ENCODE data around the gene CX3CR1. TPM values are rescaled to one million over a fixed set of nuclear protein-coding genes. Genes with fewer than 3 reads are reported as not detected.

The CX3CR1 gene
- total RNA-seq, 2 experiments from 2014 or later: 0.13 TPM; not detected in 1

DNA sequence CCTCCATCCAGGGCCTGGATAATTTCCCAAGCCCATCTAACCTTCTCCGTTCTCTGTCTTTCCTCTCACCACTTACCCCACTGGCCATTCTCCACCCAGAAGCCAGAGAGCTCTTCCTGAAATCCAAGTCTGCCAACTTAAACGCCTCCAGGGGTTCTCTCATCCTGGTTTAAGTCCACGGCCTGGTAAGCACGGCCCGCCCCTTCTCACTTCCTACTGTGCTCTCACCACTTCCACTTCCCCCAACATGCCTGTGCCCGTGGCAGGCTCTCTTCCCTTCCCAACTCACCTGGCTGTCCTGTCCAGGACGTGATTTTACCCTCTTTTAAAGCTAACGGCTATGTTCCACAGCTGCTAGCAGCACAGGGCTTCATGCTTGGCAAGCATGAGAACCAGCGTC lies 1.7 kb upstream of the CX3CR1 start:
- BruUV-seq (replicated peaks): no TSS peak
- CTCF ChIA-PET (ENCODE audit: unreplicated experiment): no interaction called here
- Histone ChIP-seq H3K4me2 (ENCODE audit: low read length) (peak overlapping the region; percentile 41), H3K36me3 (ENCODE audit: insufficient read depth, low read length) (no peaks in the 10 kb centered on the region), H4K20me1 (ENCODE audit: insufficient read depth, low read length) (no peaks in the 10 kb centered on the region), H3K79me2 (ENCODE audit: insufficient read depth, low read depth, low read length) (no peaks in the 10 kb centered on the region), H3K27ac (ENCODE audit: low read depth, low read length, poor library complexity, severe bottlenecking) (no peak overlapping the region), H3K9me3 (ENCODE audit: low read length) (no peaks in the 10 kb centered on the region), H3K9me2 (ENCODE audit: insufficient read depth, low read length) (no peaks in the 10 kb centered on the region), H3K4me3 (ENCODE audit: low read depth, low read length, poor library complexity, severe bottlenecking) (no peak overlapping the region), H2AFZ (ENCODE audit: low read length) (peak overlapping the region; percentile 9; the same call in 1 of the 2 replicates), H3K4me1 (ENCODE audit: insufficient read depth, low read length, poor library complexity, severe bottlenecking) (peaks cover 31% of the 10 kb centered on the region)
- intact Hi-C loops (cut with micrococcal nuclease; ENCODE audit: unreplicated experiment): no loop called here
- POLR2A ChIA-PET: interaction anchor here (0.7 to 1.0 kb wide), 3 partner anchors 18 to 67 kb away, joined by 3 read pairs; no protein-coding TSS in a partner anchor
- peak; percentile 27 for DNase-seq (ENCODE audit: low spot score)
- TF ChIP-seq EZH2phosphoT487 (IDR thresholded peaks at IDR 0.05; ENCODE audit: borderline replicate concordance, low read depth, low read length) (no peak), CTCF (conservative IDR thresholded peaks at IDR 0.05; ENCODE audit: low read length) (no peak)

GRCh38 chr3:39280571-39280970 lies 735 bp upstream of the CX3CR1 start:
- no peak for TF ChIP-seq CTCF (conservative IDR thresholded peaks at IDR 0.05; ENCODE audit: low read length)
- TF ChIP-seq EZH2phosphoT487 (IDR thresholded peaks at IDR 0.05; ENCODE audit: borderline replicate concordance, low read depth, low read length): no peak
- no peak overlapping the region for H3K27ac ChIP-seq (ENCODE audit: low read depth, low read length, poor library complexity, severe bottlenecking)
- POLR2A ChIA-PET: interaction anchor here (1.1 to 1.5 kb wide), 4 partner anchors 18 to 89 kb away, joined by 3 to 4 read pairs (median 4); no protein-coding TSS in a partner anchor
- H3K36me3 ChIP-seq (ENCODE audit: insufficient read depth, low read length): no peaks in the 10 kb centered on the region
- no peaks in the 10 kb centered on the region for H4K20me1 ChIP-seq (ENCODE audit: insufficient read depth, low read length)
- H2AFZ ChIP-seq (ENCODE audit: low read length): 0 out of 2 replicates have a peak overlapping the region, but pooled peaks have one; percentile 28
- intact Hi-C loops (cut with micrococcal nuclease; ENCODE audit: unreplicated experiment): no loop called here
- H3K9me3 ChIP-seq (ENCODE audit: low read length): no peaks in the 10 kb centered on the region
- H3K4me2 ChIP-seq (ENCODE audit: low read length): no peak overlapping the region
- no peaks in the 10 kb centered on the region for H3K79me2 ChIP-seq (ENCODE audit: insufficient read depth, low read depth, low read length)
- H3K9me2 ChIP-seq (ENCODE audit: insufficient read depth, low read length): no peaks in the 10 kb centered on the region
- DNase-seq (ENCODE audit: low spot score): no peak
- no peak overlapping the region for H3K4me3 ChIP-seq (ENCODE audit: low read depth, low read length, poor library complexity, severe bottlenecking)
- CTCF ChIA-PET (ENCODE audit: unreplicated experiment): interaction anchor here (0.9 to 1.1 kb wide), 2 partner anchors 88 to 90 kb away, joined by 3 read pairs; partner anchors contain the start of gene XIRP1
- peaks cover 30% of the 10 kb centered on the region for H3K4me1 ChIP-seq (ENCODE audit: insufficient read depth, low read length, poor library complexity, severe bottlenecking)
- BruUV-seq (replicated peaks): no TSS peak

DNA sequence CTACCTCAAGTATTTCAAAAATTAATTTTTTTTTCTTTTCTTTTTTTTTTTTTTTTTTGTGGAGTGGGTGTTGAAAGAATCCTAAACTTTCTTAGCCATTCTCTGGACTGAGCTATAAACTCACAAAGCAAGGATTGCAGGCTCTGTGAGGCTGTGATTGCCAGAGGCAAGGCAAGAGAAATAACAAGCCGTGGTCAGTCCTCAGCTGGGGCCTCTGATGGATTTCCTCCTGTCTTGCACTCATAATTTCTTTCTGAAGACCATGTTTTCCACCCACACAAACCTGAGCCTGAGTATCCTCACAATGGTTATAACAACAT lies 1.3 kb downstream of the CX3CR1 start:
- peaks cover 25% of the 10 kb centered on the region for H3K4me1 ChIP-seq (ENCODE audit: insufficient read depth, low read length, poor library complexity, severe bottlenecking)
- no peak overlapping the region for H3K4me3 ChIP-seq (ENCODE audit: low read depth, low read length, poor library complexity, severe bottlenecking)
- BruUV-seq (replicated peaks): no TSS peak
- H3K9me2 ChIP-seq (ENCODE audit: insufficient read depth, low read length): no peaks in the 10 kb centered on the region
- no peak for DNase-seq (ENCODE audit: low spot score)
- no peaks in the 10 kb centered on the region for H4K20me1 ChIP-seq (ENCODE audit: insufficient read depth, low read length)
- no peak overlapping the region for H2AFZ ChIP-seq (ENCODE audit: low read length)
- H3K27ac ChIP-seq (ENCODE audit: low read depth, low read length, poor library complexity, severe bottlenecking): no peak overlapping the region
- H3K36me3 ChIP-seq (ENCODE audit: insufficient read depth, low read length): no peaks in the 10 kb centered on the region
- intact Hi-C loops (cut with micrococcal nuclease; ENCODE audit: unreplicated experiment): no loop called here
- H3K4me2 ChIP-seq (ENCODE audit: low read length): no peak overlapping the region
- ChIA-PET CTCF (ENCODE audit: unreplicated experiment) (no interaction called here), POLR2A (interaction anchor here (0.6 to 2.1 kb wide), 9 partner anchors 9 to 535 kb away, joined by 3 to 7 read pairs (median 5); no protein-coding TSS in a partner anchor)
- TF ChIP-seq EZH2phosphoT487 (IDR thresholded peaks at IDR 0.05; ENCODE audit: borderline replicate concordance, low read depth, low read length) (no peak), CTCF (conservative IDR thresholded peaks at IDR 0.05; ENCODE audit: low read length) (no peak)
- no peaks in the 10 kb centered on the region for H3K9me3 ChIP-seq (ENCODE audit: low read length)
- no peaks in the 10 kb centered on the region for H3K79me2 ChIP-seq (ENCODE audit: insufficient read depth, low read depth, low read length)
